A673 (cell line): ENCODE data around the gene GNAT1.

ENCODE experiments used
- EZH2 ChIP-seq: fragments of 200-600 bp; sonication (generic); IDR thresholded peaks from 2 replicates; pipeline ENCODE4 v1.6.1; 2017; ENCODE audit warnings: borderline replicate concordance, low read depth, mild to moderate bottlenecking, mixed read lengths, antibody characterized with exemption, low read length; ENCODE audit not compliant: poor library complexity, severe bottlenecking
- TF ChIP-seq, protein P1 (sequence below): fragments of 300-800, 200-600 bp; sonication (generic); conservative IDR thresholded peaks from 2 replicates; pipeline ENCODE4 v1.5.1; 2017; ENCODE audit warnings: low read depth, mild to moderate bottlenecking, antibody characterized with exemption, low read length, moderate library complexity, mixed read lengths

DNA sequence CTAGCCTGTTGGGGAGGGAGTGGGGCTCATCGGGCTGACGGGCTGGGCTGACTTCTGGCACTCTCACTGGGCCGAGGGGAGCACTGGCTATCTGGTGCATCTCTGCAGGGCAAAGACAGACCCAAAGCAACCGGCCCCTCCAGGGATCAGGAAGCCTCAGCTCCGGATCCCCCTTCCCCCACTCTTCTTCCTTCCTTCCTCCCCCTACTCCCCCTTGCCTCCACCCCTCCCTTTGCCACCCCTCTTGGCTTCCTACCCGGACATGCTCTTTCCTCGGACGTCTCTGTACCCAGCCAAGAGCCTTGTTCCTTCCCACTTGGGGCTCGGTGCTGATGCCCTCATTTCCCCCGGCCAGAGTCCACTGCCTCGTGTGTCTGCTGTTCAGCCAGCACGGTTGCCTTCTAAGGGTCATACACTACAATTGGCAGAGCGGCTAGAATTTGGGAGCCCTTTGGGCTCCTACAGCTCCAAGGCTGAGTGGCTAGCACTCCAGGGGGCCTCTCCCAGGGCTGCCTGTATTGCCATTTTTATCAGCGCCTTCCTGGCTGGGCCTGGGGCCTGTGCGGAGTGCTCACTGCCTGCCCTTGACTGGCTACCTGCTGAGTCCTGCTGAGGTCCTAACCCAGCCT lies 25.4 kb upstream of the GNAT1 start:
- no peak for TF ChIP-seq EZH2
- TF ChIP-seq, protein P1, sequence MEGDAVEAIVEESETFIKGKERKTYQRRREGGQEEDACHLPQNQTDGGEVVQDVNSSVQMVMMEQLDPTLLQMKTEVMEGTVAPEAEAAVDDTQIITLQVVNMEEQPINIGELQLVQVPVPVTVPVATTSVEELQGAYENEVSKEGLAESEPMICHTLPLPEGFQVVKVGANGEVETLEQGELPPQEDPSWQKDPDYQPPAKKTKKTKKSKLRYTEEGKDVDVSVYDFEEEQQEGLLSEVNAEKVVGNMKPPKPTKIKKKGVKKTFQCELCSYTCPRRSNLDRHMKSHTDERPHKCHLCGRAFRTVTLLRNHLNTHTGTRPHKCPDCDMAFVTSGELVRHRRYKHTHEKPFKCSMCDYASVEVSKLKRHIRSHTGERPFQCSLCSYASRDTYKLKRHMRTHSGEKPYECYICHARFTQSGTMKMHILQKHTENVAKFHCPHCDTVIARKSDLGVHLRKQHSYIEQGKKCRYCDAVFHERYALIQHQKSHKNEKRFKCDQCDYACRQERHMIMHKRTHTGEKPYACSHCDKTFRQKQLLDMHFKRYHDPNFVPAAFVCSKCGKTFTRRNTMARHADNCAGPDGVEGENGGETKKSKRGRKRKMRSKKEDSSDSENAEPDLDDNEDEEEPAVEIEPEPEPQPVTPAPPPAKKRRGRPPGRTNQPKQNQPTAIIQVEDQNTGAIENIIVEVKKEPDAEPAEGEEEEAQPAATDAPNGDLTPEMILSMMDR, result no peak
